ENCODE measurements around the gene LRRC7.

- TF ChIP-seq WIZ (CRISPR knock-in tag; IDR thresholded peaks at IDR 0.05) (no peak), YY1 (IDR thresholded peaks at IDR 0.05; ENCODE audit: insufficient read depth, insufficient replicate concordance, low read depth, low read length) (no peak), EZH2 (conservative IDR thresholded peaks at IDR 0.05; ENCODE audit: low read depth, low read length) (no peak), ZNF646 (CRISPR knock-in tag; IDR thresholded peaks at IDR 0.05) (no peak), ELF4 (CRISPR knock-in tag; IDR thresholded peaks at IDR 0.05; ENCODE audit: borderline replicate concordance) (no peak), KLF6 (CRISPR knock-in tag; IDR thresholded peaks at IDR 0.05) (no peak), TBP (CRISPR knock-in tag; IDR thresholded peaks at IDR 0.05) (no peak), BRF2 (CRISPR knock-in tag; IDR thresholded peaks at IDR 0.05) (no peak)
Measured at GRCh38 chr1:69985901-69986439, 418.2 kb downstream of the LRRC7 start.

Measured in HepG2 (cell line).